GM19328 (cell line): ENCODE measurements around the gene RIIAD1.
"Not testable (repeated sequence)": the region's sequence is repeated elsewhere in the genome, so short reads cannot be mapped to it uniquely, and the experiment has no call there.

Source experiments
- ATAC-seq: cut with Tn5 transposase; IDR thresholded peaks from one replicate; pipeline ENCODE4 v1.9.1; 2021; ENCODE audit warnings: mild to moderate bottlenecking, moderate library complexity; ENCODE audit not compliant: unreplicated experiment

The RIIAD1 gene, protein sequence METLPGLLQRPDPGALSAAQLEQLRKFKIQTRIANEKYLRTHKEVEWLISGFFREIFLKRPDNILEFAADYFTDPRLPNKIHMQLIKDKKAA

DNA sequence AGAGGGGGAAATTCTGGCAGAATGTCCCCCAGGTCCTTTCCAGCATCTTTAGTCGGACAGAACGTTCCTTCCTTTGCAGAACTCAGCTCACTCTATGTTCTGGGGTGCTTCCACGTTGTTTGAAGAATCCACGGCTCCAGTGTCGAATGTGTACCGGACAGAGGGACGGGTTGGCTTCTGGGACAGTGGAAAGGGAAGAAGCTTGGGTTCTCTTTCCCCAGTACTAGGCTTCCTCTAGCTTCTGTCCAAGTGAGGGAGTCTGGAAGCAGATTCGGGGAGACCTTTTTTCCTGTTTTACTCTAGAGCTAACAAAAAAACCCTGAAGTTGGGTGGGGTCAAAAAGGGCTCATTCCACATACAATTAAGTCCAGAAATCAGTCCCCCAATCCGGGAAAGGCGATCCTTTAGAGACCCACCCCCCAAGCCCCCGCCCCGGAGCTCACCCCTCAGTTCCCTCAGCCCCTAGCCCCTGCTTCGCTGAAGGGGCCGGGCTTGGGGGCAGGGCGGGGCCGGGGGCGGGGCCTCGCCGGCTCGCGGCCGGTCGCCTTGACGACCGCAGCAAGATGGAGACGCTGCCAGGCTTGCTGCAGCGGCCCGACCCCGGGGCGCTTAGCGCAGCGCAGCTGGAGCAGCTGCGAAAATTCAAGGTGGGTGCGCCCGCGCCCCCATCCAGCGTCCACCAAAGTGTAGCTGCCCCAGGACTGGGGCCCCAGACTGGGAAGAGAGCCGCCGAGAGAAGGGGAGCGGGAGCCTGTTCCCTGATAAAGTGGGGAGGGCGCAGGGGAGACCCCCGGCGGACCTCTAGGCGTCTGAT, at the start of gene RIIAD1:
TSS of gene RIIAD1 (plus strand) at position 549 of the 814 bp plus-strand sequence. CDS start at position 564, 15 bp downstream.
- no peak for ATAC-seq

GRCh38 chr1:151673407-151673806, 47.9 kb upstream of the RIIAD1 start:
- no peak for ATAC-seq

GRCh38 chr1:151680391-151680790, 40.9 kb upstream of the RIIAD1 start:
- no peak for ATAC-seq

- ATAC-seq: no peak
These were observed 40.5 kb upstream of the RIIAD1 start for GRCh38 chr1:151680826-151681225.

- ATAC-seq: no peak
These were observed 39.4 kb upstream of the RIIAD1 start for GRCh38 chr1:151681923-151682322.

DNA sequence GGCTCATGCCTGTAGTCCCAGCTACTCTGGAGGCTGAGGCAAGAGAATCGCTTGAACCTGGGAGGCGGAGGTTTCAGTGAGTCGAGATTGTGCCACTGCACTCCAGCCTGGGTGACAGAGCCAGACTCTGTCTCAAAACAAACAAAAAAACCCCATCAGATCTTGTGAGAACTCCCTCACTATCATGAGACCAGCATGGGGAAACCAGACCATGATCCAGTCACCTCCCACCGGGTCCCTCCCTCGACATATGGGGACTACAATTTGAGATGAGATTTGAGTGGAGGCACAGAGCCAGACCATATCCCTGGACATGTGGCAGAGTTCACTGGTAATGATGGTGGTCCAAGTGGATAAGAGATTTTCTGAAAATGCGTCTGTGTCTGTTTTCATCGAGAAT, 38.4 kb upstream of the RIIAD1 start:
- not testable (repeated sequence) for ATAC-seq

DNA sequence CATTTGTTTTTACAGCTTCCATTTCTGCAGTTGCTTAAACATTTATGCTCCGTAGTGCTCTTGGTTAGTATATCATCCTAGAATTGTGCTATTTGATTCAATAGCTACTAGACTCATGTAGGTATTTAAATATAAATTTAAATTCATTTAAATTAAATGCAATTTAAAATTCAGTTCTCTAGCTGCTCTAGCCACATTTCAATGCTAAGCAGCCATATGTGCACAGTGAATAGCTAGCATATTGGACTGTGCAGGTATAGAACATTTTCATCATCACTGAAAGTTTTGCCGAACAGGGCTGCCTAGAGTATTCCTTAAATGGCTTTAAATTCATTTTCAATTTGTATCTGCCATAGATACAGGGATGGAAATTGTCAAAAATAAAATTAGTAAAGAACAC, 37.2 kb upstream of the RIIAD1 start:
- no peak for ATAC-seq

DNA sequence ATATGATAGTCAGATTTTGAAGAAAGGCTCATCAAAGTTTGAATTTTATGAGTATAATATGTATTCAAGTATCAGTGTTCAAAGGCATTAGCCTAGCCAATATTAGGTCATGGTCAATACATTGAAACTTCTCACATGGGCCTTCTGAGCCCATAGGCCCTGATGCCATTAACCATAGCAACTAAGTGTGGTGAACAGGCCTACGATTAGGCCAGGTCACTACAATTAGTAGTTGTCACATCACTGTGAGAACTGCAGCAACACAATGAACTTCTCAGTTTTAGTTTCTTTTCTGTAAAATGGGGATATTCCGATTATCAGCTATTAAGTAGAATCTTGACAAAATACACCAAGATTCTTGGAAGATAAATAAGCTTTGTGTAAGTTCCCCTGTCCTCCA, 34.8 kb upstream of the RIIAD1 start:
- ATAC-seq: no peak

DNA sequence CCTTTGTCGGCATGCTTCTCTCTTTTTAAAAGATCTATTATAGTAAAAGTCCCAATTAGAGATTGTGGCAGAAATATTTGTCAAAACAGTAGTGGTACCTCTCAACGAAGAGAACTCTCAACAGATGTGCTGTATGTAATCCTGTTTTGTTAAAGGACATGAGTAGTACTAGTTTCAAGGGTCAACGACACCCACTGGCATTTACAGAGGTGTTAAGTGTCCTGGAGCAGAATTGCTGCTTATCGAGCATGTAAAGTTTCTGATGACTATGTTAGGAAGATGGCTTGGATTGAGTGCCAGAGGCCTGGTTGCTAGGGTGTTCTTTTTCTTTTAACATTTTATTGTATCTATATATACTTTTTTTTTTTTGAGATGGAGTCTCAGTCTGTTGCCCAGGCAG, 31.8 kb upstream of the RIIAD1 start:
- no peak for ATAC-seq

GRCh38 chr1:151692226-151692625, 29.1 kb upstream of the RIIAD1 start:
- ATAC-seq: no peak

DNA sequence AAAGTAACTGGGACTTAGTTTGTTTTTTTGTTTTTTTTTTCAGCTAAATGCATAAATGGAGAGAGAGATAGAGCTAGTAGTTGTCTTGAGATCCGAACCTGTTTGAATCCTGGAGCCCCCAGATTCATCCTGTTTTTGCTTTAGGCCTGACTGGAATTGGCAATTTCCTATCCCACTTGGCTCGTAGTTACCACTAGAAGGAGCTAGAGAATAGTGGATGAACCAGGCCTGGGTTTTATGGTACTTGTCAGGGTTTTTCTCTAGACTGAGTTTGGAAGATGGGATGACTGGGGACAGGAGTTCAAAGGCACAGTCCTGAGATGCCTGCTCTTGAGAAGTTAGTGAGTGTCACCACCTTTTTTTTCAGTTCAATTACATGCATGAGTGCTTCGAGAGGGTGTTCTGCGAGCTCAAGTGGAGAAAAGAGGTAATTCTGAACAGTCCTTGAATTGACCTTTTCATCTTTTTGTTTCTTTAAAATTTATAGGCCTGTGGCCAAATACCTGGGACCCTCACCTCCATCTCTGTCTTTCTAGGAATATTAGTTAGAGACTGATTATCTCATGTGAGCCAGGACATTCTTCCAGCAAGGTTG, 28.2 kb upstream of the RIIAD1 start:
- ATAC-seq: no peak

GRCh38 chr1:151701515-151701914, 19.8 kb upstream of the RIIAD1 start:
- no peak for ATAC-seq

DNA sequence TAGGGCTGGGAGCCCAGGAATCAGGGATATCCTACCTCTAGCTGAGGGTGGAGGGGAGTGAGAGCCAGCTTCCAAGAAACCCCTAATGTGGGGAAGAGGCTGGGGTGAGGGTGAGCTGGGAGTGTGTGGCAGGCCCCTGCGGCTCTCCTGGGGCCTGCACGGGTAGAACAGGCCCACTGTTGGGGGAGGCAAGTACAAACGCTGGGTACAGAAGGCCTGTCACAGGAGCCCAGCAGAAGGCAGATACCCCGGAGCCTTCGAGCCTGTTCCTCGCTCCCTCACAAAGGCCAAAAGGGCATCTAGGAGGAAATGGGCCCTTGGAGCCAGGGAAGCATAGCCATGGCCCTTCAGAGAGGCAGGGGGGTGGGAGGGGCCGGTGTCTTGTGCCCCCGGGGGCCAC, 18.4 kb upstream of the RIIAD1 start:
- ATAC-seq: no peak

- ATAC-seq: no peak
These were observed 17.5 kb upstream of the RIIAD1 start for GRCh38 chr1:151703813-151704212.

DNA sequence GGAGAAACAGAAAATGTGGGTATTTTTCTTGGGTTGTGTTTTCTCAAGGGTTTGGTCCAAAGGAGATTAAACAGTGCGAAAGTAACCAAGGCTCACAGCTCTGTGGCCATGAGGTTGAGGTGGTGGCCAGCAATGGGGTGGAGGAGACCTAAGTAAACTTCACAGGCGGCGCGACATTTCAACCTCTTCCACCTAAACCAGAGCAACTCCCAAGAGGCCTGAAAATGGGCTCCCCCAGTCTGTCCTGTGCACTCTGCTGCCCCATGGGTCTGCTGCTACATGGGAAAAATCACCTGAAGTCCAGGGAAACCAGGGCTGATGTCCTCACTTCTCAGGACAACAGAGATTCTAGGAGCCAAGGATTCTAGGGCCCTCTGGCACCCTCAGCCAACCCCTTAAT, 17.1 kb upstream of the RIIAD1 start:
- ATAC-seq: no peak

DNA sequence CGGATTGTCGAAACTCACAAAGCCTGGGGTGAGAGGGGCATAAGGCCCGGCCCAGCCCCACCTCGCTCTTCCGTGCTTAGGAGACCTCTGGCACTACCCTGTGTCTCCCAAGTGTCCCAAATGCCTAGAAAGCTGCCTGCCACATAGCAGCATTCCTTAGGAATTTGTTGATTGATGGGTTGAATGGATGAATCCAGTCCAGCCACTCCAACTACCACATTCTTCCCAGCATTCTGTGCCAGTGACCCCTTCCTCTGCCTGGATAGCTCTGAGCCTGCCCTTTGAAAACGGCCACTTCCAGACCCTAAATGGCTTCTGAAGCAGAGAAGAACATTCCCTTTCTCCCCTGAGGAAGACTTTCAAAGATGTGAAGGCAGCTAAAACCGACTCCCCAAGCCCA, 16.2 kb upstream of the RIIAD1 start:
- no peak for ATAC-seq

- ATAC-seq: no peak
These were observed 15.4 kb upstream of the RIIAD1 start for GRCh38 chr1:151705753-151706463.

DNA sequence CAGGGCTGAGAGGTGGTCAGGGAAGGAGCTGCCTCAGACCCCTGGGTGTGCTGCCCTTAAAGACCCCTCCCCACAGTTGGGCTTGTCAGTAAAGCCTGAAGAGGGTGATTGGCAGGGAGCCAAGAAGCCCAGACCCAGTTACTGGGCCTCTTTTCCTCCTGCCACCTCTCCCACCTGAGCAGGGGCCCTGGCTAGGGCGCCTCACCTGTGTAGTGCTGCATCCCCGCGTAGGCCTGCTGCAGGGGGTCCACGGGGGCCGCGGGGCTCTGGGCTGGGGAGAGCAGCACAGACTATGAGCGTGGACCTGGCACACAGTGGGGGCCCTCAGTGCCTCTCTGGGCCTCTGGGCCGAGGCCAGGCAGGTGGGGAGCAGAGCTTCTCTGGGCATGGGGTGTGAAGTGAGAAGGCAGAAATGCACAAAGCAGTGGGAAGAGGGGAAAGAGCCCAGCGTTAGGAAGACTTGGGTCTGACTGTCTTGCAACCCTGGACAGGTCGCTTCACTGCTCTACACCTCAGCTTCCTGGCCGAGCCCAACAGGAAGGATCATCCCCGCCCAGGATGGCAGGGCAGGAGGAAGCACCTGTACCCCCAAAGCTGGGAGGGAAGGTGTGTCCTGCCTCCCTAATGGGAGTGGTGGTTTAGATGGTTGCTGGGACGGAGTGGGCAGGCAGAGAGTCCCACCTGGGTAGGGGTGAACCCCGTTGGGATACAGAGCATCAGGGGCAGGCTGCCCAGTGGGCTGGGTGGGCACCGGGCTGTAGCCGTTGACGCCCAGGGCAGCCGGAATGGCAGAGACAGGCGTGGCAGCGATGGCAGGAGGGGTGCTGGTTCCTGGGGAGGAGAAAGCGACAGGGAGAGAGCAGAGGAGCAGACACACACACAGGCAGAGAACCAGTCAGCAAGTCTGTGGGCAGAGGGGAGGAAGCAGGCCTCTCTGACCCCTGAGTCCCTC, 14.6 kb upstream of the RIIAD1 start:
- no peak for ATAC-seq

- ATAC-seq: no peak
These were observed 13.7 kb upstream of the RIIAD1 start for GRCh38 chr1:151707541-151708065.

DNA sequence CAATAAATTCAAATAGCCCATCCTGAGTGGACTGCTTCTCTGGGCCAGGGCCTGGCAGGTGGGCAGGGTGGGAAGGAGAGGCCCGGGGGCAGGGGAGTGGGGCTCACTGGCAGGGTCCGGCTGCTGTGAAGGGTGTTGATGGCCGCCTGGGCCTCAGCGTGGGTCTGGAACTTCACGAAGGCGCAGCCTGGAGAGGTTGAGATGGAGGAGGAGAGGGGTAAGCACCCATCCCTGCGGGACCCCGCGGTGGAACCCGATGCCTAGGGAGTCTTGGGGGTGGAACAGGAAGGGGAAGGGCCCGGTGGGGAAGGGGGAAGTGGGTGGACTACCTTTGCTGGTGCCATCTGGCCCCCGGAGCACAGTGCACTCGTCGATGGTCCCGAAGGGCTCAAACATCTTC, 12.4 kb upstream of the RIIAD1 start:
- no peak for ATAC-seq
